ENCODE results near the gene SEMA7A.

GRCh38 chr15:74387141-74387541 is 46.6 kb downstream of the SEMA7A start:
- TF ChIP-seq POLR2A (IDR thresholded peaks at IDR 0.05) = no peak
- TF ChIP-seq, protein P1, sequence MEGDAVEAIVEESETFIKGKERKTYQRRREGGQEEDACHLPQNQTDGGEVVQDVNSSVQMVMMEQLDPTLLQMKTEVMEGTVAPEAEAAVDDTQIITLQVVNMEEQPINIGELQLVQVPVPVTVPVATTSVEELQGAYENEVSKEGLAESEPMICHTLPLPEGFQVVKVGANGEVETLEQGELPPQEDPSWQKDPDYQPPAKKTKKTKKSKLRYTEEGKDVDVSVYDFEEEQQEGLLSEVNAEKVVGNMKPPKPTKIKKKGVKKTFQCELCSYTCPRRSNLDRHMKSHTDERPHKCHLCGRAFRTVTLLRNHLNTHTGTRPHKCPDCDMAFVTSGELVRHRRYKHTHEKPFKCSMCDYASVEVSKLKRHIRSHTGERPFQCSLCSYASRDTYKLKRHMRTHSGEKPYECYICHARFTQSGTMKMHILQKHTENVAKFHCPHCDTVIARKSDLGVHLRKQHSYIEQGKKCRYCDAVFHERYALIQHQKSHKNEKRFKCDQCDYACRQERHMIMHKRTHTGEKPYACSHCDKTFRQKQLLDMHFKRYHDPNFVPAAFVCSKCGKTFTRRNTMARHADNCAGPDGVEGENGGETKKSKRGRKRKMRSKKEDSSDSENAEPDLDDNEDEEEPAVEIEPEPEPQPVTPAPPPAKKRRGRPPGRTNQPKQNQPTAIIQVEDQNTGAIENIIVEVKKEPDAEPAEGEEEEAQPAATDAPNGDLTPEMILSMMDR (IDR thresholded peaks at IDR 0.05) = no peak
- no peak for TF ChIP-seq POLR2AphosphoS5 (IDR thresholded peaks at IDR 0.05)
- TF ChIP-seq EP300 (IDR thresholded peaks at IDR 0.05; ENCODE audit: low read depth) = no peak

Measured in transverse colon (tissue), 4 donors.